ENCODE results near the gene SAPCD2.
"Not testable (repeated sequence)": the region's sequence is repeated elsewhere in the genome, so short reads cannot be mapped to it uniquely, and the experiment has no call there.

The SAPCD2 gene

DNA sequence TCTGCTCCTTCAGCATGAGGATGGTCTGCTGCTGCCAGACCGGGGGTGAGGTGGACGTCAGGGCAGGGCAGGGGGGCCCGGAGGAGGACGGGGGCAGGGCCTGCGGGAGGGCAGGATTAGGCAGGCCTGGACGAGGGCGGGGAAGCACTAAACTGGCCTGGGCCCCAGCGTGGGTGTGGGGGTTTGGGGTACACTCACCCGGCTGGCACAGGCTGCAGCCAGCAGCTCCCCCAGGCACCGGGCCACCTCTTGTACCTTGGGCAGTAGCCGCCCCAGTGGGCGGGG, 5.5 kb downstream of the SAPCD2 start:
- DNase-seq (ENCODE audit: low read depth) = no peak

- DNase-seq (ENCODE audit: low read depth) = peak; percentile 43
Observed at GRCh38 chr9:137064027-137064879, 6.1 kb downstream of the SAPCD2 start.

DNA sequence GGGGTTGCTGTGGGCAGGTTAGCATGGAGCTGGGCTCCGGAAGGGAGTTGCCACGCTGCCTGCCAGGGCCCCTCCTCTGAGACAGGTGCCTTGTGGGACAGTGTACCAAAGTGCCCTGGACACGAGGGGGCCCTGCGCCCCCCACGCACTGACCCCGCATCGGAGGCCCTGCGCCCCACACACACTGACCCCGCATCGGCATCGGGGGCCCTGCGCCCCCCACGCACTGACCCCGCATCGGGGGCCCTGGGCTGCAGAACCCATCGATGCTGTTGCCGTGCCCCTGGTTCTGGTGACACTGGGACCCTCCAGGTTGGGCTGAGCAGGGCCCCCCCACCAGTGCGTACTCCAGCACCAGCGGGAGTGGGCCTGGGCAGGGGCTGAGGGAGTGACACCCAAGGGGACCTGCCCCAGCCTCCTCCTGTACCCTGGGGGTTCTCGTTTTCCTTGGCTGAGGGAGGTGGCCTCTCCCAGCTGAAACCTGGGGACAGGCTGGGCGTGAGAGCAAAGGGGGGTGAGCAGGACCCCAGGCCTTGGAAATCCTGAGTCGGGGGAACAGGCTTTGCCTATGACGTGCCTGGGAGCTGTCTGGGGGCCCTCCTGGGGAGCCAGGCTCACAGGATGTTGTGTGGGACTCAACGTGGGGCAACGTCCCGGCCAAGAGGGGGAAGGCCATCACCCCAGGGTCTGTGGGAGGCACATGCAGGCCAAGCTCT, 6.9 kb downstream of the SAPCD2 start:
- DNase-seq (ENCODE audit: low read depth) = no peak

- DNase-seq (ENCODE audit: low read depth) = not testable (repeated sequence)
Observed at GRCh38 chr9:137062798-137063197, 7.6 kb downstream of the SAPCD2 start.

DNA sequence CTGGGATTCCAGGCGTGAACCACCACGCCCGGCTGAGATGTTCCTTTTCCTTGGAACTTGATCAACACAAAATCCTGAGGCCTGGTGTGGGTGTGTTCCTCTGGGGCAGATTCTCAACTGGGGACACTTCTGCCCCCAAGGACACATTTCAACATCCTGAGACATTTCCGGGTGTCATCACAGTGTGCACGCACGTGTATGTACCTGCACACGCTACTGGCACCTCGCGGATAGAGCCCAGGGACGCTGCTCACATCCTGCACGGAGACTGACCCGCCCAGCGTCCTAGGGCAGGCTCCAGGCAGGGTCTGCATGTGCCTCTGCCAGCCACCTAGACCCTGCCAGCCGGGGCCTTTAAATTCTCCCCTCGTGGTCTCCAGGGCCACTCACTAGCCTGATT, 8.0 kb downstream of the SAPCD2 start:
- no peak for DNase-seq (ENCODE audit: low read depth)

DNA sequence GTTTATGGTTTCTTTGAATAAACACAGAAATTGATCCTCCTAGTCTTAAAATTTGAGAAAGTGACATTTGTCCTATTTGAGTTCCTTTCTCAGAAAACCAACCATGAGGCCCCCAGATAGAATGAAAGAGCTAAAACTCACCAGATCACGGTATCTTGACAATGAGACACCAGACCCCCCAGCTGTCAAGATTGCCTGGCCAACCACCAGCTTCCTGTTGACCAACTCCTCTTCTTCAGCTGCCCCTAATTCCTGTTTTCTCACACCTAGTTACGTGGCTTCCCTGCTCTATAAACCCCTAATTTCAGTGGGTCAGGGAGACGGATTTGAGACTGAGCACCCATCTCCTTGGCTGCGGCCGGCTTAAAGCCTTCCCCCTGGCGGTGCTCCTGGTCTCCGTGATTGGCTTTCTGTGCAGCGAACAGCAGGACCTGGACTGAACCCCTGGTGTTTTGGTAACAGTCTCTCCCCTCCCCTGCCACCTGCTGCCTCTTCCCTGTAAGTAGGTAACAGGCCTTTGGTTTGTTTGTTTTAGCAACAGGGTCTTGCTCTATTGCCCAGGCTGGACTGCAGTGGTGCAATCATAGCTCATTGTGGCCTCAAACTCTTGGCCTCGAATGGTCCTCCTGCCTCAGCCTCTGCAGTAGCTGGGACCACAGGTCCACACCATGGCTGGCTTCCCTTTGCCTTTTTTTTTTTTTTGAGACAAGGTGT, 11.7 kb downstream of the SAPCD2 start:
- DNase-seq (ENCODE audit: low read depth) = no peak

DNA sequence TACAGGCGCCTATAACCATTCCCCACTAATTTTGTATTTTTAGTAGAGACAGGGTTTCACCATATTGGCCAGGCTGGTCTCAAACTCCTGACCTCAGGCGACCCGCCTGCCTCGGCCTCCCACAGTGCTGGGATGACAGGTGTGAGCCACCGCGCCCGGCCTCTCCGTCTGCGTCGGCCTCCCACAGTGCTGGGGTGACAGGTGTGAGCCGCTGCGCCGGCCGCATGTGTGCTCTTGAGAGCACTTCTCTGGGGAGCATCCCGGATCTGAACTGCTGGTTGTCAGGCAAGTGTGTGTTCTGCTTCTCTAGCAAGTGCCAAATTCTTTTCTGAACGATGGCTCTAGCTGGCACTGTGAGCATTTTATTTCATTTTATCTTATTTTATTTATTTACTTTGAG, 12.8 kb downstream of the SAPCD2 start:
- DNase-seq (ENCODE audit: low read depth) = no peak

DNA sequence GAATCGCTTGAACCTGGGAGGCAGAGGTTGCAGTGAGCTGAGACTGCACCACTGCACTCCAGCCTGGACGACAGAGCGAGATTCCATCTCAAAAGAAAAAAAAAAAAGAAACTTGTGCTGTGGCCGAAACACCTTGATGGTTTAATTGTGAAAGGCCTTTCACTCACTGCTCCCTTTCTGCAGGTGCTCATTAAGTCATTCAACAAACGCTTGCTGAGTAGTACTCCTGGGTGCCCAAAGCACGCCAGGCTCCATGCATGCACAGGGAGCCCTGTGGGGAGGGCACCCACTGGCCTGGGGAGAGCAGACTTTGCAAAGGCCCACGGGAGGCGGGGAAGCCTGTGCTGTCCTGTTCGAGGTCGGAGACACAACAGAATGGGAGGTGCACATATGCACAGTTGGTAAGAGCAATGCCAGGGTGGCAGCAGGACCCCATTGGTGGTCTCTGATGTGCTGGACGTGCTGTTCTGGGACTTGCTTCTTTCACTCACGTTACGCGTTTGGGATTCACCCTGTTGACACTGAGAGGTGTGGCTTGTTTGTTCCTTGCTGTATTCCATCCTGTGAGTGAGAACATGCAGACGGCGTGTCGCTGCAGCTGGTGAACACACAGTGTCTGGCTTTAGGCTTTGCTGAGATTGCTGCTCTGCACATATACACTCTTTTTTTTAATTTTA, 13.5 kb downstream of the SAPCD2 start:
- no peak for DNase-seq (ENCODE audit: low read depth)

- no peak for DNase-seq (ENCODE audit: low read depth)
Observed at GRCh38 chr9:137055385-137056364, 14.7 kb downstream of the SAPCD2 start.

- no peak for DNase-seq (ENCODE audit: low read depth)
Observed at GRCh38 chr9:137054932-137055384, 15.4 kb downstream of the SAPCD2 start.

- peak; percentile 33 for DNase-seq (ENCODE audit: low read depth)
Observed at GRCh38 chr9:137053944-137054931, 16.1 kb downstream of the SAPCD2 start, which contains the start of gene ENTPD2. Gene ENTPD2, minus strand, starts transcription at chr9:137054061. Its CDS starts 64 bp downstream, at chr9:137053997.

- no peak for DNase-seq (ENCODE audit: low read depth)
Observed at GRCh38 chr9:137052998-137053943, 17.1 kb downstream of the SAPCD2 start.

GRCh38 chr9:137052293-137052692, 18.1 kb downstream of the SAPCD2 start:
- no peak for DNase-seq (ENCODE audit: low read depth)

DNA sequence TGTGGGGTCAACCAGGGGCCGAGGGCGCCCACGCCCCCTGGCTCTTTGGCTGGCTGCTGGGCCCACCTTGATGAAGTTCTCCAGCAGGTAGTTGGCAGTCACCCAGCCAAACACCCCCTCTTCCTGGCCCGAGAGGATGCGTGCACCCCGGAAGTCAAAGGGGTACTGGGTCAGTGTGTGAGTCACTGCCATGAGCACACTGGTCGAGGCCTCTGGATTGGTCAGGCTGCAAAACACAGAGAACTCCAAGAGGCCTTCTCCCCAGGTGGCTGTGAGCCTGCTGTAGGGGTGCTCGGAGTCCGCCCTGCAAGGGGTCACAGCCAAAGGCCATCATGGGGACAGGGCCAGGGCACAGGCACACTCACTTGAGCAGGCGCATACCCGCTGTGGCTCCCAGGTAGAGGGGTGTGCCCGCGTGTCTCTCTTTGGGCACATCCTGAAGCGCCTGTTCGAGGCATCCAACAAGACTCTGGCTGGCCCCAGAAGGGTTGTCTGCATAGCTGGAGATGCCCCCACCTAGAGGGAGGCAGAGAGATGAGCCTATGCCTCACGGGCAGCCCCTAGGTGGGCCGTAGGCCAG, 19.1 kb downstream of the SAPCD2 start:
- no peak for DNase-seq (ENCODE audit: low read depth)

DNA sequence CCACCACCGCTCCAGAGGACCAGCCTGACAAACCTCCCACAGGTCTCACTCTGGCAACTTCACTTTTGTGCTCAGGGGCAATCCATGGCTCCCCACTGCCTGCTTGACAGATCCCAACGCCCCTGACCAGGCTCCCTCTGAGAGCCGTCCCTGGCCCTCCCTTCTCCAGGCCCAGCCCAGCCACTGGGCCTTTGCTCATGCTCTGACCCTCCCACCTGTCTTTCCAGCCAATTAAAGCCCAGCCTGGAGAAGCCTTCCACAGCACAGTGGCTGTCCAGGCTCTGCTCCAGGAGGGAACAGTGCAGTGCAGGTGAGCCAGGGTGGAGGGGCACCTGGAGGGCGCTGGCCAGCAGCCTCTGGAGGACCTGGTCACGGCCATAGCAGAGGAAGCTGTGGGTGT, 19.8 kb downstream of the SAPCD2 start:
- DNase-seq (ENCODE audit: low read depth) = no peak

- DNase-seq (ENCODE audit: low read depth) = no peak
Observed at GRCh38 chr9:137049544-137050449, 20.6 kb downstream of the SAPCD2 start.

Measured in activated T-helper 1 cell treated with Interleukin-2 at 50 U/mL for 16 hours (primary cell).